SK-N-SH (cell line): ENCODE data around the gene FASTKD3. TPM values are rescaled to one million over a fixed set of nuclear protein-coding genes. Genes with fewer than 3 reads are reported as not detected.

Source experiments
- CTCF ChIA-PET: fragments of 300-600, 350-600 bp; formaldehyde crosslinking; extraction: SDS; loops from one replicate; lab custom pipeline; 2021; lab: Yijun Ruan, JAX
- POLR2A ChIA-PET: fragments of 350-600 bp; sonication (Branson Sonifier 250); formaldehyde crosslinking; extraction: SDS; loops from one replicate; lab custom pipeline; 2020; ENCODE audit warnings: antibody characterized with exemption, inconsistent platforms; lab: Yijun Ruan, JAX
- DNase-seq: peaks from one replicate; pipeline ENCODE4 v3.0.0; 2012
- H2AFZ ChIP-seq: fragments of 200-600 bp; sonication (generic); 2 replicates; pipeline ENCODE4 v1.8.1; 2016; ENCODE audit warnings: antibody characterized with exemption, mild to moderate bottlenecking, low read depth
- H3F3A ChIP-seq: fragments of 200-600 bp; sonication (generic); replicated peaks from 2 replicates; pipeline ENCODE3; 2016; ENCODE audit warnings: antibody characterized with exemption, mild to moderate bottlenecking; ENCODE audit not compliant: insufficient read depth
- H3K27ac ChIP-seq, 2 experiments: fragments of 200-500 bp in 1 of 2; fragments of 200-600 bp in 1 of 2; sonication (Bioruptor generic) in 1 of 2; sonication (generic), shearing (Covaris generic) in 1 of 2; 2 replicates each; pipeline versions ENCODE4 v1.5.1 to v1.6.1; 2014 to 2016; ENCODE audit warnings: low read depth in 2 of 2, inconsistent platforms in 1 of 2, low read length in 1 of 2, mild to moderate bottlenecking in 1 of 2, mixed read lengths in 1 of 2
- H3K27me3 ChIP-seq: fragments of 200-600 bp; sonication (generic), shearing (Covaris generic); 2 replicates; pipeline ENCODE4 v1.6.1; 2016; ENCODE audit warnings: mixed run types; ENCODE audit not compliant: insufficient read depth
- H3K36me3 ChIP-seq, 2 experiments: fragments of 200-500 bp in 1 of 2; fragments of 200-600 bp in 1 of 2; sonication (Bioruptor generic) in 1 of 2; sonication (generic) in 1 of 2; replicated peaks in 1 of 2; 2 replicates each; pipeline versions ENCODE3 to v1.5.1; 2014 to 2016; ENCODE audit warnings: low read length in 1 of 2, mild to moderate bottlenecking in 1 of 2; ENCODE audit not compliant: insufficient read depth in 2 of 2, control insufficient read depth in 1 of 2
- H3K4me1 ChIP-seq, 2 experiments: fragments of 200-500 bp in 1 of 2; fragments of 200-600 bp in 1 of 2; sonication (Bioruptor generic) in 1 of 2; sonication (generic), shearing (Covaris generic) in 1 of 2; 2 replicates each; pipeline versions ENCODE4 v1.5.1 to v1.6.1; 2014 to 2016; ENCODE audit warnings: low read depth in 1 of 2, low read length in 1 of 2, mixed run types in 1 of 2; ENCODE audit not compliant: insufficient read depth in 2 of 2, control insufficient read depth in 1 of 2
- H3K4me2 ChIP-seq: fragments of 200-600 bp; sonication (generic), shearing (Covaris generic); 2 replicates; pipeline ENCODE4 v1.6.1; 2017; ENCODE audit warnings: mixed run types
- H3K4me3 ChIP-seq, 2 experiments: fragments of 200-500 bp in 1 of 2; fragments of 200-600 bp in 1 of 2; sonication (Bioruptor generic) in 1 of 2; sonication (generic), shearing (Covaris generic) in 1 of 2; 2 replicates each; pipeline versions ENCODE4 v1.5.1 to v1.8.1; 2014 to 2016; ENCODE audit warnings: low read depth in 2 of 2, inconsistent platforms in 1 of 2, low read length in 1 of 2, mild to moderate bottlenecking in 1 of 2, mixed read lengths in 1 of 2, moderate library complexity in 1 of 2
- H3K79me2 ChIP-seq: fragments of 200-600 bp; sonication (generic); 2 replicates; pipeline ENCODE4 v1.8.1; 2017; ENCODE audit warnings: mild to moderate bottlenecking; ENCODE audit not compliant: insufficient read depth
- H3K9ac ChIP-seq: fragments of 200-600 bp; sonication (generic); 2 replicates; pipeline ENCODE4 v1.6.1; 2017; ENCODE audit warnings: mixed run types
- H3K9me2 ChIP-seq: fragments of 200-600 bp; sonication (generic); 2 replicates; pipeline ENCODE4 v1.6.1; 2017; ENCODE audit warnings: mixed run types
- H3K9me3 ChIP-seq: fragments of 200-600 bp; sonication (generic); 2 replicates; pipeline ENCODE4 v1.6.1; 2017; ENCODE audit warnings: mixed run types, mild to moderate bottlenecking, moderate library complexity
- H4K20me1 ChIP-seq: fragments of 200-600 bp; sonication (generic); 2 replicates; pipeline ENCODE4 v1.6.1; 2017; ENCODE audit warnings: mild to moderate bottlenecking, mixed run types; ENCODE audit not compliant: insufficient read depth
- EP300 ChIP-seq, 2 experiments: IDR thresholded peaks; 2 replicates each; pipeline versions ENCODE4 v1.4.0 to v1.6.1; 2012; ENCODE audit warnings: borderline replicate concordance in 1 of 2, low read depth in 1 of 2, low read length in 1 of 2
- EZH2phosphoT487 ChIP-seq: fragments of 200-600 bp; sonication (generic); IDR thresholded peaks from 2 replicates; pipeline ENCODE4 v1.6.1; 2017; ENCODE audit warnings: low read depth, mixed run types, mild to moderate bottlenecking, antibody characterized with exemption, moderate library complexity, borderline replicate concordance
- FOXM1 ChIP-seq: IDR thresholded peaks from 2 replicates; pipeline ENCODE4 v1.4.0; 2012; ENCODE audit warnings: low read depth, mild to moderate bottlenecking
- GATA2 ChIP-seq: sonication (generic); formaldehyde crosslinking; IDR thresholded peaks from 2 replicates; pipeline ENCODE4 v1.5.0; 2020; ENCODE audit warnings: mild to moderate bottlenecking, missing genetic modification reagents
- MAX ChIP-seq: IDR thresholded peaks from 2 replicates; pipeline ENCODE4 v1.4.0; 2012; ENCODE audit warnings: low read depth
- MXI1 ChIP-seq: IDR thresholded peaks from 2 replicates; pipeline ENCODE4 v1.6.1; 2012; ENCODE audit warnings: mild to moderate bottlenecking, low read depth, low read length, improper control_type of control experiment
- POLR2AphosphoS5 ChIP-seq: IDR thresholded peaks from 2 replicates; pipeline ENCODE4 v1.6.1; 2012; ENCODE audit warnings: low read depth, low read length
- RAD21 ChIP-seq: IDR thresholded peaks from 2 replicates; pipeline ENCODE4 v1.6.1; 2012; ENCODE audit warnings: mild to moderate bottlenecking, low read length
- RCOR1 ChIP-seq: fragments of 150-350 bp; IDR thresholded peaks from 2 replicates; pipeline ENCODE4 v1.6.1; 2017; ENCODE audit warnings: antibody characterized with exemption, low read length
- RXRA ChIP-seq: IDR thresholded peaks from 2 replicates; pipeline ENCODE4 v1.4.0; 2012; ENCODE audit warnings: low read depth, mild to moderate bottlenecking, borderline replicate concordance
- SMC3 ChIP-seq: IDR thresholded peaks from 2 replicates; pipeline ENCODE4 v1.6.1; 2012; ENCODE audit warnings: low read depth, low read length, improper control_type of control experiment
- USF2 ChIP-seq: fragments of 150-350 bp; IDR thresholded peaks from 2 replicates; pipeline ENCODE4 v1.6.1; 2017; ENCODE audit warnings: antibody characterized with exemption, low read length, low read depth, borderline replicate concordance
- ZBTB33 ChIP-seq: IDR thresholded peaks from 2 replicates; pipeline ENCODE4 v1.4.0; 2012; ENCODE audit warnings: low read depth, borderline replicate concordance
- WGBS: methylation state at CpG from one replicate; pipeline ENCODE4 v1.1.6; 2017; ENCODE audit warnings: low lambda C conversion rate; 5-methylcytosine and 5-hydroxymethylcytosine counted together
- polyA plus RNA-seq, 3 experiments: library from polyadenylated mRNA; depleted of rRNA; stranded (reverse); fragments of >200 nt; gene quantifications; 2 replicates each; pipeline ENCODE4 v1.2.3, GENCODE V29; 2012
- TF ChIP-seq, protein P1 (sequence below): IDR thresholded peaks from 2 replicates; pipeline ENCODE4 v1.6.1; 2012; ENCODE audit warnings: mild to moderate bottlenecking, low read depth, low read length, moderate library complexity

Gene FASTKD3
- polyA plus RNA-seq, 1 of the 3 experiments (the other 2 are of a cell fraction): 5.4 TPM

DNA sequence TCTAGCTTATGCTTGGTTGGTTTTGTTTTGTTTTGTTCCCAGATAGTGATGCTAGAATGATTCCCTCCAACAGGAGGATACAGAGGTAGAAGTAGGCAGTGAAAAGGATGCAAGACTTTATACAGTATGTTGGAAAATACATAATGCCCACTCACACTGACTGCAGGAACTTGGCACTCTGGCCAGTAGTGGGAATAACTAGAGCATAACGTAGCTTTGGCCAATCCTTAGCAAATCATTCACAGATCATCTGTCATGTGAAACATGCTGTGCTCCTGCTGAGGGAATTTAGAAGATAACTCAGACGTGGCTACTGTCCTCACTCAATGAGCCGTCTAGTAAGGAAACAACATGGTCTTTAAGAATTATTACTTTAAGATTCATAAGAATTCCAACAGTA, 31.4 kb downstream of the FASTKD3 start:
- Histone ChIP-seq H3K9me3 (no peaks in the 10 kb centered on the region), H3K79me2 (no peaks in the 10 kb centered on the region), H3K4me2 (no peak overlapping the region), H3K9ac (no peak overlapping the region), H3K27ac (no peak overlapping the region), H3K4me1 (no peaks in the 10 kb centered on the region), H3K4me3 (no peak overlapping the region), H3K27me3 (no peaks in the 10 kb centered on the region; the same call in 1 of the 2 replicates), H3K9me2 (no peaks in the 10 kb centered on the region), H4K20me1 (no peaks in the 10 kb centered on the region), H2AFZ (no peak overlapping the region), H3K36me3 (no peaks in the 10 kb centered on the region), H3F3A (no peaks in the 10 kb centered on the region)
- 14% methylated on average over 3 of the region's 3 CpGs for WGBS
- ChIA-PET POLR2A (no interaction called here), CTCF (interaction anchor here (1.5 kb wide), 2 partner anchors 9 to 22 kb away, joined by 3 to 6 read pairs; no protein-coding TSS in a partner anchor)
- no peak for TF ChIP-seq RXRA
- no peak for DNase-seq

- POLR2A ChIA-PET: no interaction called here
- Histone ChIP-seq H3K4me2 (no peak overlapping the region), H3K27me3 (peaks cover 11% of the 10 kb centered on the region; the same call in 1 of the 2 replicates), H3K4me3 (no peak overlapping the region), H3K36me3 (no peaks in the 10 kb centered on the region), H3K4me1 (no peaks in the 10 kb centered on the region), H2AFZ (no peak overlapping the region), H3K79me2 (no peaks in the 10 kb centered on the region), H3F3A (no peaks in the 10 kb centered on the region), H3K9ac (no peak overlapping the region), H4K20me1 (no peaks in the 10 kb centered on the region), H3K9me3 (no peaks in the 10 kb centered on the region), H3K9me2 (no peaks in the 10 kb centered on the region), H3K27ac (no peak overlapping the region)
- CTCF ChIA-PET: interaction anchor here (1.0 kb wide), 1 partner anchor 11 kb away, joined by 3 read pairs; no protein-coding TSS in a partner anchor
- TF ChIP-seq RAD21: no peak
- no peak for TF ChIP-seq FOXM1
- TF ChIP-seq MAX: no peak
- WGBS: 38% methylated on average over 4 of the region's 4 CpGs
- DNase-seq: no peak
These were observed 33.8 kb downstream of the FASTKD3 start for GRCh38 chr5:7834982-7835381.

- no peak for DNase-seq
- ChIA-PET CTCF (interaction anchor here (0.5 to 3.7 kb wide), 11 partner anchors 9 to 585 kb away, joined by 3 to 39 read pairs (median 6); no protein-coding TSS in a partner anchor), POLR2A (no interaction called here)
- Histone ChIP-seq H3K27ac (no peak overlapping the region), H2AFZ (no peak overlapping the region), H3K9me2 (no peaks in the 10 kb centered on the region), H3F3A (no peaks in the 10 kb centered on the region), H3K4me3 (no peak overlapping the region), H3K36me3 (no peaks in the 10 kb centered on the region), H3K4me1 (peaks cover 0 to 2% of the 10 kb centered on the region in 2 experiments; a peak in 1 of 4 replicates), H4K20me1 (no peaks in the 10 kb centered on the region), H3K4me2 (no peak overlapping the region), H3K9ac (no peak overlapping the region), H3K79me2 (no peaks in the 10 kb centered on the region), H3K27me3 (peaks cover 33% of the 10 kb centered on the region; the same call in 1 of the 2 replicates), H3K9me3 (no peaks in the 10 kb centered on the region)
- 22% methylated on average over 10 of the region's 10 CpGs for WGBS
- no peak for TF ChIP-seq MXI1
- TF ChIP-seq POLR2AphosphoS5: no peak
- no peak for TF ChIP-seq EZH2phosphoT487
- no peak for TF ChIP-seq EP300 (IDR thresholded peaks at IDR 0.05; ENCODE audit: borderline replicate concordance in 1 of 2, low read depth in 1 of 2, low read length in 1 of 2)
- TF ChIP-seq, protein P1, sequence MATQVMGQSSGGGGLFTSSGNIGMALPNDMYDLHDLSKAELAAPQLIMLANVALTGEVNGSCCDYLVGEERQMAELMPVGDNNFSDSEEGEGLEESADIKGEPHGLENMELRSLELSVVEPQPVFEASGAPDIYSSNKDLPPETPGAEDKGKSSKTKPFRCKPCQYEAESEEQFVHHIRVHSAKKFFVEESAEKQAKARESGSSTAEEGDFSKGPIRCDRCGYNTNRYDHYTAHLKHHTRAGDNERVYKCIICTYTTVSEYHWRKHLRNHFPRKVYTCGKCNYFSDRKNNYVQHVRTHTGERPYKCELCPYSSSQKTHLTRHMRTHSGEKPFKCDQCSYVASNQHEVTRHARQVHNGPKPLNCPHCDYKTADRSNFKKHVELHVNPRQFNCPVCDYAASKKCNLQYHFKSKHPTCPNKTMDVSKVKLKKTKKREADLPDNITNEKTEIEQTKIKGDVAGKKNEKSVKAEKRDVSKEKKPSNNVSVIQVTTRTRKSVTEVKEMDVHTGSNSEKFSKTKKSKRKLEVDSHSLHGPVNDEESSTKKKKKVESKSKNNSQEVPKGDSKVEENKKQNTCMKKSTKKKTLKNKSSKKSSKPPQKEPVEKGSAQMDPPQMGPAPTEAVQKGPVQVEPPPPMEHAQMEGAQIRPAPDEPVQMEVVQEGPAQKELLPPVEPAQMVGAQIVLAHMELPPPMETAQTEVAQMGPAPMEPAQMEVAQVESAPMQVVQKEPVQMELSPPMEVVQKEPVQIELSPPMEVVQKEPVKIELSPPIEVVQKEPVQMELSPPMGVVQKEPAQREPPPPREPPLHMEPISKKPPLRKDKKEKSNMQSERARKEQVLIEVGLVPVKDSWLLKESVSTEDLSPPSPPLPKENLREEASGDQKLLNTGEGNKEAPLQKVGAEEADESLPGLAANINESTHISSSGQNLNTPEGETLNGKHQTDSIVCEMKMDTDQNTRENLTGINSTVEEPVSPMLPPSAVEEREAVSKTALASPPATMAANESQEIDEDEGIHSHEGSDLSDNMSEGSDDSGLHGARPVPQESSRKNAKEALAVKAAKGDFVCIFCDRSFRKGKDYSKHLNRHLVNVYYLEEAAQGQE: no peak
- no peak for TF ChIP-seq ZBTB33
- TF ChIP-seq GATA2 (CRISPR knock-in tag): no peak
- no peak for TF ChIP-seq MAX
- no peak for TF ChIP-seq USF2
- no peak for TF ChIP-seq SMC3
- no peak for TF ChIP-seq RCOR1
These were observed 40.6 kb downstream of the FASTKD3 start for GRCh38 chr5:7828269-7828668.
